ENCODE measurements around the gene APEH.
A peak's percentile ranks its signal among the peaks of the same experiment; 100 is the strongest.
"Not testable (repeated sequence)": the region's sequence is repeated elsewhere in the genome, so short reads cannot be mapped to it uniquely, and the experiment has no call there.

APEH gene

GRCh38 chr3:49673121-49673714 lies 933 bp upstream of the APEH start:
- peak overlapping the region; percentile 31 for H3K4me3 ChIP-seq (ENCODE audit: low read length)
- H3K36me3 ChIP-seq (ENCODE audit: control insufficient read depth, insufficient read depth, low read length) = peaks cover 17% of the 10 kb centered on the region
- H3K9ac ChIP-seq (ENCODE audit: low read length) = peak overlapping the region; percentile 33
- H3K9me3 ChIP-seq (ENCODE audit: control insufficient read depth, low read length) = no peaks in the 10 kb centered on the region
- H3K4me1 ChIP-seq (ENCODE audit: control insufficient read depth, insufficient read depth, low read length) = peaks cover 13% of the 10 kb centered on the region
- H3K27me3 ChIP-seq (ENCODE audit: control insufficient read depth, insufficient read depth, low read length) = peaks cover 7% of the 10 kb centered on the region

DNA sequence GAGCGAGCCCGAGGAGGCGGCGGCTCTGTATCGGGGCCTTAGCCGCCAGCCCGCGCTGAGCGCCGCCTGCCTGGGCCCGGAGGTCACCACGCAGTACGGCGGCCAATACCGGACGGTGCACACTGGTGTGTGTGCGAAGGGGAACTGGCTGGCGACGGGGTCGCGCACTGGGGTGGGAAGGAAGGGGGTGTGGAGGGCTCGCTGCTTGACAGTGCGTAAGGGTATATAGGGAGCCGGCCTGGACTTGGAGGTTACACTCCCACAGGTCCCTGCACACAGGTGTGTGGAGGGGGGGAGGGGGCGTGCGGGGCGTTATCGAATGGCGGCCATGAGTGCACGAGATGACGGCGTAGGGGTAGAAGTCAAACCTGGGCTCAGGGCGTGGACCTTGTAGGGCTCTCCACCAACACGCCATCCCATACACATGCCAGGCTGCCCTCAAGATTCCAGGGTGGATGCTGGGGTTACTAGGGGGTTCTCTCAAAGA lies 389 bp downstream of the APEH start:
- peaks cover 13% of the 10 kb centered on the region for H3K4me1 ChIP-seq (ENCODE audit: control insufficient read depth, insufficient read depth, low read length)
- H3K27me3 ChIP-seq (ENCODE audit: control insufficient read depth, insufficient read depth, low read length) = peaks cover 1% of the 10 kb centered on the region
- peak overlapping the region; percentile 76 for H3K9ac ChIP-seq (ENCODE audit: low read length)
- peaks cover 18% of the 10 kb centered on the region for H3K36me3 ChIP-seq (ENCODE audit: control insufficient read depth, insufficient read depth, low read length)
- H3K4me3 ChIP-seq (ENCODE audit: low read length) = peak overlapping the region; percentile 64
- H3K9me3 ChIP-seq (ENCODE audit: control insufficient read depth, low read length) = no peaks in the 10 kb centered on the region

GRCh38 chr3:49675912-49676311 lies 1.8 kb downstream of the APEH start:
- no peak overlapping the region for H3K4me3 ChIP-seq (ENCODE audit: low read length)
- H3K4me1 ChIP-seq (ENCODE audit: control insufficient read depth, insufficient read depth, low read length) = peaks cover 13% of the 10 kb centered on the region
- no peak overlapping the region for H3K9ac ChIP-seq (ENCODE audit: low read length)
- H3K36me3 ChIP-seq (ENCODE audit: control insufficient read depth, insufficient read depth, low read length) = peaks cover 18% of the 10 kb centered on the region
- no peaks in the 10 kb centered on the region for H3K9me3 ChIP-seq (ENCODE audit: control insufficient read depth, low read length)
- no peaks in the 10 kb centered on the region for H3K27me3 ChIP-seq (ENCODE audit: control insufficient read depth, insufficient read depth, low read length)

GRCh38 chr3:49680493-49681231 lies 6.5 kb downstream of the APEH start:
- no peaks in the 10 kb centered on the region for H3K9me3 ChIP-seq (ENCODE audit: control insufficient read depth, low read length)
- H3K4me1 ChIP-seq (ENCODE audit: control insufficient read depth, insufficient read depth, low read length) = no peaks in the 10 kb centered on the region
- H3K4me3 ChIP-seq (ENCODE audit: low read length) = no peak overlapping the region
- peaks cover 18% of the 10 kb centered on the region for H3K36me3 ChIP-seq (ENCODE audit: control insufficient read depth, insufficient read depth, low read length)
- H3K27me3 ChIP-seq (ENCODE audit: control insufficient read depth, insufficient read depth, low read length) = no peaks in the 10 kb centered on the region
- H3K9ac ChIP-seq (ENCODE audit: low read length) = no peak overlapping the region

- no peak overlapping the region for H3K9ac ChIP-seq (ENCODE audit: low read length)
- H3K4me3 ChIP-seq (ENCODE audit: low read length) = no peak overlapping the region
- peaks cover 18% of the 10 kb centered on the region for H3K36me3 ChIP-seq (ENCODE audit: control insufficient read depth, insufficient read depth, low read length)
- H3K27me3 ChIP-seq (ENCODE audit: control insufficient read depth, insufficient read depth, low read length) = peaks cover under 1% of the 10 kb centered on the region
- H3K9me3 ChIP-seq (ENCODE audit: control insufficient read depth, low read length) = no peaks in the 10 kb centered on the region
- H3K4me1 ChIP-seq (ENCODE audit: control insufficient read depth, insufficient read depth, low read length) = no peaks in the 10 kb centered on the region
Observed at GRCh38 chr3:49681232-49681522, 7.0 kb downstream of the APEH start.

GRCh38 chr3:49681543-49681942 lies 7.4 kb downstream of the APEH start:
- Histone ChIP-seq H3K27me3 (ENCODE audit: control insufficient read depth, insufficient read depth, low read length) (peaks cover 4% of the 10 kb centered on the region), H3K36me3 (ENCODE audit: control insufficient read depth, insufficient read depth, low read length) (peaks cover 18% of the 10 kb centered on the region), H3K9ac (ENCODE audit: low read length) (no peak overlapping the region), H3K9me3 (ENCODE audit: control insufficient read depth, low read length) (no peaks in the 10 kb centered on the region), H3K4me1 (ENCODE audit: control insufficient read depth, insufficient read depth, low read length) (no peaks in the 10 kb centered on the region), H3K4me3 (ENCODE audit: low read length) (no peak overlapping the region)

GRCh38 chr3:49683162-49683561 lies 9.0 kb downstream of the APEH start:
- Histone ChIP-seq H3K36me3 (ENCODE audit: control insufficient read depth, insufficient read depth, low read length) (peaks cover 2% of the 10 kb centered on the region), H3K27me3 (ENCODE audit: control insufficient read depth, insufficient read depth, low read length) (peaks cover 4% of the 10 kb centered on the region), H3K9me3 (ENCODE audit: control insufficient read depth, low read length) (no peaks in the 10 kb centered on the region), H3K9ac (ENCODE audit: low read length) (no peak overlapping the region), H3K4me1 (ENCODE audit: control insufficient read depth, insufficient read depth, low read length) (no peaks in the 10 kb centered on the region), H3K4me3 (ENCODE audit: low read length) (no peak overlapping the region)

DNA sequence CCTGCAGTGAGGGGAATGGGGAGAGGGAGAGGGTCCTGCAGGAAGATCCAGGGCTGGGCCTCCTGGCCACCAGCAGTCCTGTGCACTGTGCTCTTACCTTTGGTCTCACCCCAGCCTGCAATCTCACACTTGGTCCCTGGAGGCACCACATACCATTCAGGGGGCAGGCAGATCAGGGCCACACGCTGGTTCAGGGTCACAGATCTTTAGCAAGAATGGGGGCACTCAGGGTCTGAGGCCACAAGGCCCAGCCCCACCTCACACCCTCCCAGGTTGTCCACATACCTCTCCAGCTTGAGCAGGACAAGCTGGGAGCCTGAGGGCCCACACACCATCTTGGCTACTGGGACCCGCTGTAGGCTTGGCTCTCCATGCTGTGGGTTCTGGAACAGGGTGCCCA lies 10.3 kb downstream of the APEH start:
- not testable (repeated sequence) for H3K27me3 ChIP-seq (ENCODE audit: control insufficient read depth, insufficient read depth, low read length); H3K36me3 ChIP-seq (ENCODE audit: control insufficient read depth, insufficient read depth, low read length); H3K4me1 ChIP-seq (ENCODE audit: control insufficient read depth, insufficient read depth, low read length); H3K4me3 ChIP-seq (ENCODE audit: low read length); H3K9ac ChIP-seq (ENCODE audit: low read length); H3K9me3 ChIP-seq (ENCODE audit: control insufficient read depth, low read length)

- not testable (repeated sequence) for H3K4me3 ChIP-seq (ENCODE audit: low read length); H3K36me3 ChIP-seq (ENCODE audit: control insufficient read depth, insufficient read depth, low read length); H3K9me3 ChIP-seq (ENCODE audit: control insufficient read depth, low read length); H3K9ac ChIP-seq (ENCODE audit: low read length); H3K27me3 ChIP-seq (ENCODE audit: control insufficient read depth, insufficient read depth, low read length)
- H3K4me1 ChIP-seq (ENCODE audit: control insufficient read depth, insufficient read depth, low read length) = peaks cover 11% of the 10 kb centered on the region
Observed at GRCh38 chr3:49685103-49685502, 11.0 kb downstream of the APEH start.

DNA sequence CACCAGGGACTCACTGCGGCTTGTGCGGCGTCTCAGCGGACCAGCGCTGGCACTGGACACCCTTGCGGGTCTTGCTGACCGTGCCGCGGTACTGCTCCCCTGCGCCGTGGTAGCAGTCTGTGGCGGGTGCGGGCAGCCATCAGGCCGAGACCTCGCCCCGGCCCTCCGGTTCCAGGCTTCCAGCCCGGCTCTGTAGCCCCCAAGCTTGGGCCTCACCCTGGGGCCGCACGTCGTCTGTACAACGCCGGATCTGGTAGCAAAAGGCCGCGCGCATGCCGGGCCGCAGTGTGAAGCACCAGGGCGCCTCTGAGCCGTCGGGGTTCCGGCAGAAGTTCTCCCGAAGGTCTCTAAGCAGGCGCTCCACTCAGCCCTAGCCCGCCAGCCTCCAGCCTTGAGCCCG lies 11.7 kb downstream of the APEH start:
- not testable (repeated sequence) for H3K27me3 ChIP-seq (ENCODE audit: control insufficient read depth, insufficient read depth, low read length); H3K4me3 ChIP-seq (ENCODE audit: low read length); H3K36me3 ChIP-seq (ENCODE audit: control insufficient read depth, insufficient read depth, low read length); H3K9ac ChIP-seq (ENCODE audit: low read length); H3K9me3 ChIP-seq (ENCODE audit: control insufficient read depth, low read length)
- H3K4me1 ChIP-seq (ENCODE audit: control insufficient read depth, insufficient read depth, low read length) = peaks cover 18% of the 10 kb centered on the region

DNA sequence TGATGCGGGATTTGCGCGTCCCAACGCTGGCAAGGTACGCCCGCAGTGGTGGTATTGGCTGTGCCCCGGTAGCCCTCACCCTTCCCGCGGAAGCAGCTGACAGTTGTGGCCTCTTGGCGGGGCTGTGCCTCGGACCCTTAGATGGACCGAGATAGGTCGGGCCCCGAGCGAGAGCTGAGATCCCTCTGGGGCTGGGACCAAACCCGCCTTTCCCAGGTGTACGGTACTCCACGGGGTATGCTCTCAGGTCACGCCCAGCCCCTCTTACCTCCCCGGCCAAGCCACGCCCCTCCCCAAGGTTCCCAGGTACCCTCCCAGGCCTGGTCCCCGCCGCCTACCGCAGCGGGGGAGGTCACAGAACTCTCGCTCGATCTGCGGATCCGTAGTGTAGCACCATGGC lies 12.2 kb downstream of the APEH start:
- H3K27me3 ChIP-seq (ENCODE audit: control insufficient read depth, insufficient read depth, low read length) = not testable (repeated sequence)
- peaks cover 20% of the 10 kb centered on the region for H3K4me1 ChIP-seq (ENCODE audit: control insufficient read depth, insufficient read depth, low read length)

DNA sequence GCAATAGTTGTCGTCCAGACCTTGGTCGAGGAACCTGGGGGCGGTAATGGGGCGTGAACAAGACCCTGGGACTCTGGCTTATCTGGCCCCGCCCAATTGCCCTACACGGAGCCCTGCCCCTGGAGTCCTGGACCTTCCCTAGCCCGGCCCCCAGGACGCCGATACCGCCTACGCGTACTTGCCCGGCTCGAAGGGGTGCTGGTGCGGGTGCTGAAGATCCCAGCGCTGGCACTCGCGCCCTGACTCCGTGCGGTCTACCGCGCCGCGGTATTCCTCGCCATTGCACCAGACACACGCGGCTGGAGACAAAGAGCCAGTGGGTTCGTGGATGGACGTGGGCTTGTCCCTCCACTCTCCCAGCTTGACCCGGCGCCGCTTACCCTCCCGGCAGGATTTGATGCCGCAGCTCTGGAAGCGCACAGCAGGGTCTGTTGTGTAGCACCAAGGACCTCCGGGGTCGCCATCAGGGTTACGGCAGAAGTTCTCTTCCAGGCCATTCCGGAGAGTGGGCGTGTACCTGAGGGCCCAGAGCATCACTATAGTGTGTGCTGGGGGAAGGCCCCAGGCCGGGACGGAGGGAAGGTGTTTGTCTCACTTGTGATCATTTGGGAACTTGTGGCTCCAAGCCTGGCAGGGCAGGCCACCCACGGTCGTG lies 12.7 kb downstream of the APEH start:
- H3K9me3 ChIP-seq (ENCODE audit: control insufficient read depth, low read length); H3K4me3 ChIP-seq (ENCODE audit: low read length); H3K36me3 ChIP-seq (ENCODE audit: control insufficient read depth, insufficient read depth, low read length); H3K27me3 ChIP-seq (ENCODE audit: control insufficient read depth, insufficient read depth, low read length): not testable (repeated sequence)
- Histone ChIP-seq H3K4me1 (ENCODE audit: control insufficient read depth, insufficient read depth, low read length) (peaks cover 20% of the 10 kb centered on the region), H3K9ac (ENCODE audit: low read length) (peak overlapping the region; percentile 55)

More for the DNA sequence above, 12.2 kb downstream of the APEH start:
- H3K9ac ChIP-seq (ENCODE audit: low read length) = peak overlapping the region; percentile 55
- not testable (repeated sequence) for H3K4me3 ChIP-seq (ENCODE audit: low read length); H3K9me3 ChIP-seq (ENCODE audit: control insufficient read depth, low read length); H3K36me3 ChIP-seq (ENCODE audit: control insufficient read depth, insufficient read depth, low read length)
